Activated CD4-positive, alpha-beta T cell treated with anti-CD3 and anti-CD28 coated beads, Interleukin-2, amount 50 U/mL, for 1 hour (primary cell): ENCODE measurements around the gene ATP2B3.

Experiments
- DNase-seq: peaks from one replicate; pipeline ENCODE4 v3.0.0-alpha.2; 2020

Gene ATP2B3

DNA sequence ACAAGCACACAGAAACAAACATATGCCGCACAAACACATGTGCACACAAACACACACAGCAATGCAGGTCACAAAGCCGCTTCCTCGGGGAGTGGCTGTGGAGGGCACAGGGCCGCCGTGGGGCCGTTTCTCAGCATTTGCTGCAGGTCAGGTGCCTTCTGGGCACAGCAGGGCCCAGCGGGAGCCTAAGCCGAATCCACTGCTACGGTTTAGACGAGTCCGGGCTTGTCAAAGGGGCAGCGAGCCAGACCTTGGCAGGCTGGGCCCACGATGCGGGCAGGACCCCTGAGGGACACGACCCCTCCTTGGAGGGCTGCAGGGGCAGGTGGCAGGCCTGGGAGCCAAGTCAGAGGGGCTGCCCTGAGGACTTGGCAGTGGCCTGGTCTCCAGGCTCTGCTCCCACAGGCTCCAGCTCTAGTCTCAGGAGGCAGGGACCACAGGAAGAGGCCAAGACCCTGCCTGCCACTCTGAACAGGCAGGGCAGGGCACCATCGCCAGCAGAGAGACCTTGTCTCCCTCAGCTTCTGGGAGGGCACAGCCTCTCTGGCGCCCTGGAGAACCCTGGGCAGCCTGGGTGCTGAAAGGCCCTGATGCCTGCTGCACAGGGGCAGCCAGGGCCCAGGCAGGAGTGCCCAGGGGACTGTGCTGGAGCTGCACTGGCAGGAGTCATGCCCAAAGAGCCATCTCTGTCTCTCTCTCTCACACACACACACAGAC is 5.5 kb upstream of the ATP2B3 start:
- no peak for DNase-seq

DNA sequence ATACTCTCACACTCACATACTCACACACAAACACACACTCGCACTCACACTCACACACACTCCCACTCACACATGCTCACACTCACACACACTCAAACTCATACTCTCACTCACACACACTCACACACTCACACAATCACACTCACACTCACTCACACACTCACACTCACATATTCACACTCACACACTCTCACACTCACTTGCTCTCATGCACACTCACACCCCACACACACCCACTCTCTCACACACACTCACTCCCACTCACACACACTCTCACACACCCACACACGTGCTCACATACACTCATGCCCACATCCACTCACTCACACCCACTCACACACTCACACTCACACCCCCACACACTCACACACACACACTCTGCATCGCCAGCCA is 4.9 kb upstream of the ATP2B3 start:
- DNase-seq: no peak

DNA sequence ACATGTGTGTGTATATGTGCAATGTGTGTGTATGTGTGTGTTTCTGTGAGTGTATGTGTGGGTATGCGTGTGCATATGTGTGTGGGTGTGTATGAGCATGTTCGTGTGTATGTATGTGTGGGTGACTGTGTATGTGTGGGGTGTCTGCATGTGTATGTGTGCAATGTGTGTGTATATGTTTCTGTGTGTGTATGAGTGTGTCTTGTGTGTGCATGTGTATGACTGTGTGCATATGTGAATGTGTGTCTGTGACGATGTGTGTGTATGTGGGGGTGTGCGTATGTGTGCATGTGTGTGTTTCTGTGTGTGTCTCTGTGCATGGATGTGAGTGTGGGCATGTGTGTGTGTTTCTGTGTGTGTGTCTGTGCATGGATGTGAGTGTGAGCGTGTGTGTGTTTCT is 4.2 kb upstream of the ATP2B3 start:
- DNase-seq: no peak

DNA sequence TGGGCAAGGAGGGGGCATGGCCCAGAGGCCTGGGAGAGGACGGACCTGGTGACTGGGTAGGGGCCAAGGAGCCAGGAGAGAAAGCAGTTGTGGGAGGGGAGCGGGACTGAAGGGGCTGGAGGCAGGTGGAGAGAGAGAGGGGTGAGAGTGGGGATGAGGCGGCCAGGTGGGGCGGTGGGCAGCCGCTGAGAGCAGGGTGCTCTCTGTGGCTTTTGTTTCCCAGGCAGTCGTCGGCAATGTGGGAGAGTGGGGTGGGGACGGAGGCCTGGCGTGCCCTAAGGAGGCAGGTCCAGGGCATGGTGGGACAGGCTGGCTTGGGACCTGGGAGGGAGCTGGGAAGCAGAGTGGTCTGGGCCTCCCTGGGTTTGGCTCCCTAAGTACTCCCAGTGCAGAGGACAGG is 3.2 kb upstream of the ATP2B3 start:
- DNase-seq: no peak

DNA sequence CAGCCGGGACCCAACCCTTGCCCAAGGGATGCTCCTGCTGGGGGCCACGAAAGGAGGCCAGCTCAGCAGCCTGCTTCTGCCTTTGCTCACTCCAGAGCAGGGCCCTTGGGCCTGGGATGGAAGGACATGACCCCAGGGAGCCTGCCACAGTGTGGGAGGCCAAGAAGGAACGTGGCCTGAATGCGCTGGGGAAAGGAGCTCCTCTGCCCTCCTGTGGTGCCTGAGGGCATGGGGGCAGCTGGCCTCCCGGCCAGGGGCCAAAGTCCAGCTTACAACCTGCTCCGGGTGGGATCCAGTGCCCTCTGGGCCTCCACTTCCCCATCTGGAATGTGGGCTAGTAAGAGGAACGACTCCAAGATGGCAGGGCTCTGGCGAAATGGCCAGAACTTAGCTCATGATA is 2.0 kb upstream of the ATP2B3 start:
- no peak for DNase-seq

DNA sequence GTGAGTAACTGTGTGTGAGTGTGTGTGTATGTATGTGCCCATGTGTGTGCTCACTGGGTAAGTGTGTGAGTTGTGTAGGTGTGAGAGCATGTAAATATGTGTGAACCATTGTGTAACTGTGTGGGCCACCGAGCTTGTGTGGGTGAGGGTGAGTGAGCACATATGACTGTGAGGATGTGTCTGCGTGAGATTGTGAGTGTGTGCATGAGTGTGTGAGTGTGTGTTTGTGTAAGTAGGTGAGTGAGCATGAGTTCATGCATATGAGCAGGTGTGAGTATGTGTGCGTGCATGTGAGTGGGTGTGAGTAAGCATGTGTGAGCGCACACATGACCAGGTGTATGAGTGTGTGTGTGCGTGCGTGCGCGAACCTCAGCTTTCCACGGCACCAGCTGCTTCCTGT is 1.4 kb upstream of the ATP2B3 start:
- DNase-seq: no peak

DNA sequence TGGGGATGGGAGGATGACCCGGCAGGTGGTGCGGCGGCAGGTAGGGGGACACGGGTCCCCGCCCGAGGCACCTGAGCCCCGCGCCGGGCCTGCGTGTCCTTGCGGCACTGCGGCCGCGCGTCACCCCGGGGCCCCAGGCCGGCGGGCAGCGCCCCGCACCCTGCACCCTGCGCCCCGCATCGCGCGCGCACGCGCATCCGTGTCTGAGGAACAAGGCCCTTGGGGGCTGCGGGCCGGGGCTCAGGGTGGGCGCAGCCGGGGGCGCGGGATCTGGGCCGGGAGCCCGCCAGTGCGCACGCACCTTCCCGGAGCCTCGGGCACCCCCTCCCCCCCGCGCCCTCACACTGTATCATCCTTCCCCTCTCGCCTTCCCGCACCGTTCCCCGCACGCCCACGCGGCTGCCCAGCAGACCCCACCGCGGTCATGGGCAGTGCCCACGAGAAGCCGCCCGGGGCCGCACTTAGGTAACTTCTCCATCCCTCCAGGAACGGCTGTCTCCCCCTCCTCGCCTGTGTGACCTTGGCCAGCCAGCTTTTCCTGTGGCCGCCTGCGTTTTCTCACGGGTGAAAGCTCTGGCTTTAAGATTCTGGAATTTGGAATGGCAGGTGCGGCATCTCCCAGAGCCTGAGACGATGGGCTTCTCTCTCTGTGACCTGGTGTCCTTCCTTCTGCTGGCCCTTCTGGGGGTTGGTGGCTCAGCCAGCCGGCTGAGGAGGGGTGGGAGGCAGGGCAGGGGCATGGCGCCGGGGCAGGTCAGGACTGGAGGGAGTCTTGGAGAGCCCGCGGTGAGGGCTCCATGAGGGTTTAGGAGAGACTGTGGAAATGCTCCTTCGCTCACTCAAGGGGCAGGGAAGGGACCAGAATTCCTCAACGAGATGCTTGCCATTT is 748 bp downstream of the ATP2B3 start:
- no peak for DNase-seq

DNA sequence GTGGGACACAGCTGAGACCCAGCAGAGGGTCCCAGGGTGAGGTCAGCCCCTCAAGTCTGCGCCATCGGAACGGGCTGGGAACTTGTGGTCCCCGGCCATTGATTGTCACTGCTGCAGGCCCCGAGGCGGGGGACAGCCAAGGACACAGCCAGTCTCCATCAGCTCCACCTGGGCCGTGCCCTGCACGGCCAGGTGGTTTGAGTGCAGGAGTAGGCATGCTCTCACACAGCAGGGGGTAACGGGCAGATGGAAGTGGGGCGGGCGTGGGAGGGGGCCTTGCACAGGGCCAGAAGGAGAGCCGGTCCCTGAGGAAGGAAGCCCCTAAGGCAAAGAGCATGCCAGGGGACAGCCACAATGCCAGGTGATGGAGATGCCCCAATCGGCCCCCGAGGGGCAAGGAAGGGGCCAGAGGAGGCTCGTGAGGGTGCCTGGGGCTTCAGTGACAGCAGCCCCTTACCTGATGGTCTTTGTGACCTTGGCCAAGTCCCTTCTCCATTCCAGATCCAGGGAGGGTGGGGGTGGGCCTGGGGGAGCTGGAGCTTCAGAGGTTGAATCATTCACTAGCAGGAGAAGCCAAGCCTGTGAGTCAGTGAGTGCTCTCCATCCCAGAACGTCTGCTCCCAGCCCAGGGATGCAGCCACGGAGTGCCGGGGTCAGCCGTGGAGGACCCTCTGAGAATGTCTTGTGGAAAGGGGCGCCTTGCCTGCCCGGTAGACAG is 2.3 kb downstream of the ATP2B3 start:
- no peak for DNase-seq

DNA sequence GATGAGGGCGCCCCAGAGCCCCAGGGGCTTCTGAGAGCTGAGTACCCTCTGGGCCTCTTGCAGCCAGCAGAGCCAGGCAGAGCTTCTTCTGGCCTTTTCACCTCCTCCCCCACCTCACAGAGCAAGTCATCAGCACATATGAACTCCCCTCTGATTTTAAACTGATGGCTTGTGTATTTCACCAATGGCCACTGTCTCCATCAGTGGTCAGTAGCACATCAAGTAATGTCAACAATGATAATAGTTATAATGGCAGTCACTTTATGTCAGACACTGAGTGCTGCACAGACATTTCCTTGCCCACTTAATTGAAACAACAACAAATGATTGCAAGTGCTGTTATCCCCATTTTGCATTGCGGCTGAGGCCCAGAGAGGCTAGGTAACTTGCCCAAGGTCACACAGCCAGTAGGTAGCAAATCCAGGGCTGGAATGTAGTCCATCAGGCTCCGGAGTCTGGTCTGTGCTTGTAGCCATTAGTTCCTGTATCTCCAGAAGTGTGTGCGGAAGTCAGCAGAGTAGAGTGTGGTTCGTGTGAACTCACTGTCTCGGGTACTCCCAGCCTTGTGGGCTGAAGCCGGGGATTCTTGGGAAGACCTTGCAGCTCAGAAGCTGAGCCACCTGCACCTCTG is 3.0 kb downstream of the ATP2B3 start:
- DNase-seq: no peak

DNA sequence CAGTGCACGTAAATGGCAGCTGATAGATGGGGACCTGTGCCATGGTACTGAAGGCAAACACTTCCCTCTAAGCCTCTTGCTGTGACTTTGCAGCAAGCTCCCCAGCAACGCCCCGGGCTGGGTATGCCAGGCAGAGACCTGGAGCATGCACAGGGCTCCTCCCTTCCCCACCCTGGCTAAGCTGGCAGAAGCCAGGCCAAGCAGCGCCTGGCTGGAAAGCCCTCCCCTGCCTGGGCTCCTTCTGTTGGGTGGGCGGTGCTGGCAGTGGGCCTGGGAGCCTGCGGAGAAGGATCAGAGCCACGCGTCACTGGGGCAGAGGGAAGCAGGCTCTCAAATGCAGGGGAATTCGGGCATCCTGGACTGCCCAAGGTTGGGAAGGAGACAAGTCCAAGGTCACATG is 3.6 kb downstream of the ATP2B3 start:
- no peak for DNase-seq

DNA sequence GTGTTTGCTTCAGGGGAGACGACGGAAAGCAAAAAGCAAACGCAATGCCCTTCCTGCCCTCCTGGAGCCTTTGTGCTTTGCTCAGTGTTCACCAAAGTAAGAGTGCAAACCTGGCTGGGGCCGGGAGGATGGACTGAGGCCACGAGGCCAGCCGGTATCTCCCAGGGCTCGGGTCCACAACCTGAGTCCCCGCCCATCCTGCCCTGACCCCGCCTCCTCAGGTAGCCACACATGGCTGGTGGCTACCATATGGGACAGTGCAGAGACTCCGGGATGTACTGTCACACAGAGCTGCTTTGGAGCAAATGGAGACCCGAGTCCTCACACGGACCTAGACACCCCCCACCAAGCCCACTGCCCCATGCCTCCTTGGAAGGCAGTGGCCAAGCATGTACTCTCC is 4.8 kb downstream of the ATP2B3 start:
- no peak for DNase-seq

DNA sequence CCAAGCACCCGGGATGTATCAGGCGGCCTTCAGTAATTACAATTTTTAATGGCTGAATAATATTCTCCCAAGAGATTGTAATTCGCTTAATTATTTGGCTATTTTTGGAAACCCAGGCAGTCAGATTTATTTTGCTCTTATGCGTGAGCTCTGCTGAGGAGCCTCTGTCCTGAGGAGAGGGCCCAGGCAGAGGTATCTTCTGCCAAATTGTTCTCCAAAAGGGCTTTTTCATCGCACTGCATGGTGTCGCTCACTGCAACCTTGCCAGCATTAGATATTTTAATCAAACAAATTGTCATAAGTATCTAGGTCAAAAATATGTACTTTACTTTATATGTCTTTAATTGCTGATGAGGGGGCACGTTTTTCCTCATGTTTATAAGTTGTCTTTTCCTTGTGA is 5.8 kb downstream of the ATP2B3 start:
- no peak for DNase-seq

DNA sequence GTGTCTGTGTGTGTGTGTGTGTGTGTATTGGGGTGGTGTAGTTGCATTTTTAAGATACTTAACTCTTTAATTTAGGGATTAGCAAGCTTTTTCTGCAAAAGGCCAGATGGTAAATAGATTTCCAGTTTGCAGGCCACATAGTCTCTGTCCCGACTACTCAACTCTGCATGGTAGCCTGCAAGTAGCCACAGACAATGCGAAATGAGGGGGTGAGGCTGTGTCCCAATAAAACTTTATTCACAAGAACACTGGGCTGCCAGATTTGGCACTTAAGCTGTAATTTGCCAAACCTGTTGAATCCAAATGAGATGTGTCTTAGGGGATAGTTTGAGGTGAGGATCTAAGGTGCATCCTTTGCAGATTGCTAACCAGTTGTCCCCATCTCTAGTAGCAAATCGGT is 6.8 kb downstream of the ATP2B3 start:
- no peak for DNase-seq

DNA sequence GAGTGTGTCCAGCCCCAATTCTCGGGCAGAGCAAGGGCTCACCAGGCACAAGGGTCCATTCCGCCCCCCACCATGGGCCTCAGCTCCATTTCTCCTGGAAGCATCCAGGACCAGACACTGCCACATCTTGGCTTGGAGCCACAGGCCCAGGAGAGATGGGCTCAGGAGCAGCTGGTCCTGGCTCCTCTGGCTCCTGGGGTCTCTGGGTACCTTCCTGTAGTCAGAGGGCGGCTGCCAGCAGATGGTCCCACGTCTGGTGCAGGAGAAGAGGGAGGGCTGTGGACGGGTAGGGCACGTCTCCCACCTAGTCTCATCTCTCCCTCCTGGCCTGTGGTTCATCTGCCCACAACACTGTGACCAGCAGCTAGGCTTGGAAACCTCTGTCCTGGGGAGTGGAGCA is 8.0 kb downstream of the ATP2B3 start:
- DNase-seq: no peak

DNA sequence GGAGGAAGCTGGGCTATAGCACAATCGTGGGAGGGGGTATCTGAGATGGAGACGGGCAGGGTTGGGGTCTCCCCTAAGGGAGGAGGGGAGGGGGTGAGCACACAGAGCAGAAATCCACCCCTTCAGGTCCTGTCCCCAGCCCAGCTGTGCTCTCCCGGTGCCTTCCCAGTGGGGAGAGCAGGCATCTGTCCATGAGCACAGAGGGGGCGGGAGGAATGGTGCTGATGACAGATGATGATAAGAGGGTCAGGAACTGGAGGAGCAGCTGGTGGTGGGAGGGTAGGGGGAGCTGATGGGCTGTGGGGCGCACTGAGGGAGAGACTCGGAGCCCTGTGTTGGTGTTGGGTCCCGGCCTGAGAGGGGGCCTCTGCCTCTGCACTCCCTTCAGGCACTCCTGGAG is 8.6 kb downstream of the ATP2B3 start:
- no peak for DNase-seq

DNA sequence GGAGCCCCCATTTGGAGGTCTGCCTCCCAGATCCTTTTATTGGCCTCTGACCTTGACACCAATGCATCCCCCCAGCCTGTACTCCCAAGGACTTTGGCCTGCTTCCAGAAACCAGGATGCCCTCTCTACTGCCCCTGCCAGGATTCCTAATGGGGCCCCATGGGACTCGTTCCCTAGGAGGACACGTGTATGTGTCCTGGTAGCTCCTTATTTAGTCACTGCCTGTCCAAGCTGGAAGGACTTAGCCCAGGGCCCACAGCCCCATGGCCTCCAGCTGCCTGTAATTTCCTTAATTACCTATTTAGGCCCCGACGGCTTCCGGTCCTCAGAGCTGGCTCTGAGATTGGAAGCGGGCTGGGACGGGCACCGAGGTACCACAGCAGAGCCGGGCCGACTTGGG is 9.4 kb downstream of the ATP2B3 start:
- DNase-seq: no peak

DNA sequence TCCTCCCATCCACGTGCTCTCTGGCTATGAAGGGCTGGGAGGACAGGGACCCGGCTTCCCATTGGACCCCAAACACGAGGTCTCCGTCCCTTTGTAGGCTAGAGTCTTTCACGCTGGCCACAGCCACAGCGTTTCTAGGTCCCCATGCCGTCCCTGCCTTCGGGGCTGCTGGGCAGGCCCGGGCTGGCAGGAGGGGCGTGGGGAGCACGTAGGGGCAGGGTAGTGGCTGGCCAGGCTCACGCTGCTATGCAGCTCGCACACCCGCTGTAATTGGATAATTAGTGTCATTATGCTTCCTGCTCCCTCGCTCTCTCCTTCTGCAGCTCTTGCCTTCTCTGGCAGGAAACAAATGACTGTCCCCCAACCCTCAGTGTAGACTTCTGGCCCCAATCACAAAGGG is 9.8 kb downstream of the ATP2B3 start:
- DNase-seq: no peak

DNA sequence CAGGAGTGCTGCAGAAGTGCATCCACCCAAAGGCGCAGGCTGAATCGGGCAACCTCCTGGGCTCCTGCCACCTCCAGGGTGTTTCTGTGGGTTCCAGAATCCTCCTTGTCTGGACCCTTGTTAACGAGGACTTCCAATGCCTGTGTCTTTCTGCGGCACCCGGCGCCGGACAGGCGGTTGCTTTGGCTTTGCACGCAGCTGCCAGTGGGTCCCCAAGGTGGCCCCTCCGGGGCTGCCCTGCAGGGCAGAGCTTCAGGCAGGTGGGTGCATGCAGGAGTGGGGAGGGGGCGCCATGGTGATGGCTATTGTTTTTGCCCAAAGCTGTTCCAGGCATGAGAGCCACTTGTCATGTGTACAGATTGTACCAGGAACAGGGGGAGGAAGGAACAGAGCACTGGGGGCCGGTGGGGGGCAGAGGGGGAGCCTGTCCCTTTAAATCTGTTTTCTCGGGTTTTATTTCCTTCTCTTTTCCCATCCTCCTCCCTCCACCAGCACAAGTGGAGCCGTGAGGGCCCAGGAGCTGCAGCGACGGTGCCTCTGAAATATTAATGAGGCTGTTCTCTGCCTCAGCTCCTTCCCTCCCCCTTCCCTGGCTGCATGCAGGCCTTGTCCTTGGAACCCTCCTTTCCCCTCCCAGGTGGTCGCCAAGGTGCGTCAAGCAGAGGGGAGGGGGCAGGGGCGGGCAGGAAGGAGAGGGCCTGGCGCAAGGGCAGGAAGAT is 13.1 kb downstream of the ATP2B3 start:
- no peak for DNase-seq

DNA sequence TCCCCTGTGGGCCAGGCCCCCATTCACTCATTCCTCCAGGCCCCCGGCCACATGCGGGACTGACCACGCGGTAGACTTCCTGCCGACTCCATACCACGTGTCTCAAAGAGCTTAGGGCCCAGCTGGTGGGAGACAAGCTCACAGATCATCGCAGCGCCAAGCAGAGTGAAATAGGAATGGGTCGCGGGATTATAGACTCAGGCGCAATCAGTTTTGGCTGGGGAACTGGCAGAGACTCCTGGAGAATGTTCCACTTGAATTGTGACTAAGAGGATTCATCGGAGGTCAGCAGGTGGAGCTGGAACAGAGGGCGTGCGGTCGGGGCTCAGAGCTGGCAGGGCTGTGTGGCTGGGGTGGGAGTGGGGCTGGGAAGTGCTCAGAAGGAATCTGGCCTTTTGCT is 15.6 kb downstream of the ATP2B3 start:
- DNase-seq: no peak

DNA sequence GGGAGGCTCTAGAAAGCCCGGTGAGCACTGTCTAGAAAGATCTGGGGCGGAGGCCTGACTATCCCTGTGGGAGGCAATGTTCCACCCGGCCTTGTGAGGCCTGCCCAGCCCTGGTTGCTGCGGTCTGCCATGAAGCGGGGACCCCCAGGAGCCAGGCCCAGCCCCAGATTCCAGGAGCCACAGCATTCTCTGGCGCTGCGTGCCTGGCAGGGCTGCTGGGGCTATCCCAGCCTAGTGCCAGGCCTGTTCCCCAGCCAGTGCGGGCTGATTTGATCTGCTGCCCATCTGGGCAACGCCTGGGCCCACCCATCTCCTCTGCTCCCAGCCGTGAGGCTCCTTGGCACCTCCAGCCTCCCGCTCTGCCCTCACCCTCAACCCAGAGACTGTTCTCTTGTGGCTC is 19.6 kb downstream of the ATP2B3 start:
- DNase-seq: no peak

DNA sequence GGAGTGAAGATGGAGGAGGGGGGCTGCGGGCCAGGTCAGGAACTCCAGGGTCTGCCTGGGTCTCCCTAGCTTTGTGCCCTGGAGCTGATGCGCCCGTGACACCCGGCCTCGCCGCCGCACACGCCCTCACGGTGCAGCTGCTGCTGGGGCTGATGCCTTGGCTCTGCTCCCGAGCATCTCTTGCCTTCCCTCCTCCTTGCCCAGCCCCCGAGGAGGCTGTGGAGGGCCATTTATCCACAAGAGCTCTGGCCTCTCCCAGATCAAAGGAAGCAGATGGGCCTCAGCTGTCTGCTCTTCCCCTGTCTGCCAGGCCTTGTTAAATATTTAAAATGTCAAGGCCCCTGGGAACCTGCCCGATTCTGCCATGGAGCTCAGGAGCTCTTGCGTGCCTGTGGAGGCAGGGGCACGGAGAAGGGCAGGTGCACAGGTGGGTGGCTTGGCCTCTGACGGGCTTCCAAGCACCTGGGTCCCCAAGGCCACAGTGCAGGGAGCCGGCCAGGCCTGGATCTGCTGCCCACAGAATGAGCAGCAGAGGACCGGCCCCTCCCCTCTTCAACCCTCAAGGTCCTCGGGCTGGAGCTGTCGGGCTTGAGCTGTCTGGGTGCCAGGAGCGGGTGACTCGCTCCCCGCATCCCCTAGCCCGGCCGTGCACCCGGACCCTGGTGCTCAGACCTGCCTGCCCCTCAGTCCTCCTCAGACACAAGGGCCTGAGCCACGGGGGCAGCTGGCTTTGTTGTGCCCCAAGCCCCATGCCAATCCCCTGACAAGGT is 20.3 kb downstream of the ATP2B3 start:
- DNase-seq: no peak

DNA sequence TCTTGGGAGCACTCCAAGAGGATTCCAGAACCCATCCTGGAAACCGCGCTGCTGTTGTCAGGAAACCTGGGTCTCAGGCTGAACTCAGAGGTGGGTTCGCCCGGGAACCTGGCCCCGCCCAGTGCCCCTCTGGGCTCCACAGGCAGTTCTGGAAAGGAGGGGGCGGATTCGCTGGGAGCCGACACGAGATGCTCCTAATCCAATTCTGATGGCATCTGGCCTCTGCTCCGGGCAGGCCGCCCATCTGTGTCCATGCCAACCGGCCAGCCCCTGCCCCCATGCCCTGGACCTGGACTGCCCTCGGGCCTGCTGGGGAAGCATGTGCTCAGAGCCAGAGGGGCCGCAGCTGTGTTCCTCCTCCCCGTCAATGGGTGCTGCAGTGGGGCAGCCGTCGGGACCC is 21.0 kb downstream of the ATP2B3 start:
- no peak for DNase-seq
